Stimulated activated CD8-positive, alpha-beta memory T cell treated with anti-CD3 and anti-CD28 coated beads, Interleukin-7, amount 100 ng/mL, for 1 hour (primary cell): ENCODE data around the gene TUBB2B.

Experiments
- DNase-seq, 2 donors: peaks; one replicate each; pipeline ENCODE4 v3.0.0-alpha.2; 2020; ENCODE audit warnings: low read depth in 2 of 2

TUBB2B gene

GRCh38 chr6:3232017-3232945, 4.8 kb upstream of the TUBB2B start:
- DNase-seq, result no peak

DNA sequence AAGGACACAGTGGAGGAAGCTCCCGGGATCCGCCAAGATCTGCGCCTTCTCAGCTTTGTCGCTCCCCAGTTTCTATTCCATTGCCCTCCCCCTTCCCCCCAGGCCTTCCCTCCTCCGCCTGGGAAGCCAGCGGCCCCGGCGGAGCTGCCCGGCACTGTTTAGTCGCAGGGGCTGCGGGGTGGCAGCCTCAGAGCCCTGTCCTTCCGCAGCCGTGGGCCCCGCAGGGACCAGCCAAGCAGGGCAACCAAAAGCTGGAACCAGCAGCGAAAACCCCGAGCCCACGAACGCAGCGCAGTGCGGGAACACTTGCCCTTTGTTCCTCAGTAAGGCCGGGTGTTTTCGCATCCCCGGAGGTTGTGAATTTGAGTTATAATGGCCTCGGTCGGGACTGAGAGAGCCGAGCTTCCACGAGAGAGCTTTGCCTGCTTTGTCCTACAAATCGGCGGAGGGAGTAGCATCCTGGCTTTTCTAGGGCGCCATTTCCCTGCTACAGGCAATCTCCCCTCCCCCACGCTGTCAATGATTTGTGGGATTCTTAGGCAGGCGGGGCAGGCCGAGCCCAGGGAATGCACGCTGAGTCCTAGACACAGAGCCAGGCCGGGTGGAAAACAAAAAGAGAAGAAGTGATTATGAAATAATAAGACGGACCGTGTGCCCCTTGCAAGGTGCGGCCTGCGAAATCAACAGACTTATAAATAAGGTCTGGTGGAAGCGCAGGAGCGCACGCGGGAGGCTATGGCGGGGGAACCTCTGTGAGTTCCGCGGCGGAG, 4.0 kb upstream of the TUBB2B start:
- DNase-seq, result no peak

GRCh38 chr6:3230900-3231246, 3.4 kb upstream of the TUBB2B start:
- no peak for DNase-seq

DNA sequence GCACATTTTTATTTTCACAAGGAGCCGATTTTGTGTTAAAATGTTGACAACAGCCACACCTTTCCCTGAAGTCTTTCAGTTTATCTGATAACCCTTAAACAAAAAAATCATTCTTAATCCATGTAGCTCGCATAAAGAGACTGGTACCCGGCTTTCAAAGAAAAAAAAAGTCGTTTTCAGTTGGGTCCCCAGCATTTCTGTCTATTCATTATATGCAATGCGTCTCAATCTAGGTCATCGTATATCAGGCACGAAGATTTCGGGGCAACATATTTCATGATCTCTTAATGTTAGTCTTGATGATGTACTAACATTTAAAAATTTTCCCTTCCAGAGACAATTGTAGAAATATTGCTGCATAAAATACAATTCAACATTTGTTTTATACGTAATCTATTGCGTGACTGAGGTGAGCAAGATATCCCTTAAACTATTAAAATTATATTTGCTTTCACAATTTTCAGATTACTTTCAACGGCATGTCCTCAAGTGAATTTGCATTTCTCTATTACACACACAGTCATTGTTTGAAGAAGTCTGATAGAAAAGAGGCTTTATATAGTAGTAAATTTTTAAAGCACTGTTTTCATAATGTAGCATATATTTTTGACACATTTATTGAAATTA, 2.9 kb upstream of the TUBB2B start:
- DNase-seq, result no peak

GRCh38 chr6:3229566-3230178, 2.2 kb upstream of the TUBB2B start:
- no peak for DNase-seq

GRCh38 chr6:3228771-3229565, 1.5 kb upstream of the TUBB2B start:
- peak in 1 of 2 donors; percentile 12 for DNase-seq

- DNase-seq, result no peak
Observed at GRCh38 chr6:3228046-3228671, 706 bp upstream of the TUBB2B start.

- no peak for DNase-seq
Observed at GRCh38 chr6:3226481-3227362, 731 bp downstream of the TUBB2B start.

DNA sequence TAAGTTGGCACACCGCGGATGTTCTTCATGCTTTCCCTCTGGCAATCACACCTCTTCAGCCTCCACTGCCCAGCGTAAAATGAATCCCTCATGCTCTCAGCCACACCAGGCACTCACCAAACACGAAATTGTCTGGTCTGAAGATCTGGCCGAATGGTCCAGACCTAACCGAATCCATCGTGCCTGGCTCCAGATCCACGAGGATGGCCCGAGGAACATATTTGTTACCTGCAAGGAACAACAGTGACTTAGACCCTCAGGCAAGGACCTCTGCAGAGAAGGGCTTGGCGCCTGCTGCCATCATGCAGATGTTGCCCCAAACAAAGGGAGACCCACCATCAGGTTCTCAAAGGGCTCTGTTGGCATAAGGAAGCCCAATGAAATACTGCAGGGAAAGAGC, 1.4 kb downstream of the TUBB2B start:
- no peak for DNase-seq

DNA sequence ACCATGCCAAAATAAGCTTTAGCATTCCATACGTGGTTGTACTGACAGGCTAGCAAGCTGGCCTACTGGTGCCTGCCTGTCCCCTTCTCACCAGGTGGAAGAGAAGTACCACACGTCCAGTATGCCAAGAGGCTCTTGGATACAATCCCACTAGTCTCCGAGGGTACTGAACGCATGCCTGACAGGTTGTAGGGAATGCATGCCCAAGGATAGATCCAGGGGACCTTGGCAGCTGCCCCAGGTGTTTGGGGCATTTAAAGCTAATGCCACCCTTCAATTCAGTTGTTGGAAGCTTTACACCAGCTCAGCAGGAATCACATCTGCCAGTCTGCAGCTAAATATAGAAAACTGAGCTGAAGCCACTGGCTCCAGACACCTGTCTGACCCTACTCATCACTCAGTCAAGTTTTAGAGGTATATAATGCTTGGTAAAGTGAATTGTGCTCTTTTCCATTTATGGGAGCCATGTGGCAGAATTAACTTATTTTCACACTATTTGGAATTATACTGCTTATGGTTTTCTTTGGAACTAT, 4.9 kb downstream of the TUBB2B start:
- no peak for DNase-seq

DNA sequence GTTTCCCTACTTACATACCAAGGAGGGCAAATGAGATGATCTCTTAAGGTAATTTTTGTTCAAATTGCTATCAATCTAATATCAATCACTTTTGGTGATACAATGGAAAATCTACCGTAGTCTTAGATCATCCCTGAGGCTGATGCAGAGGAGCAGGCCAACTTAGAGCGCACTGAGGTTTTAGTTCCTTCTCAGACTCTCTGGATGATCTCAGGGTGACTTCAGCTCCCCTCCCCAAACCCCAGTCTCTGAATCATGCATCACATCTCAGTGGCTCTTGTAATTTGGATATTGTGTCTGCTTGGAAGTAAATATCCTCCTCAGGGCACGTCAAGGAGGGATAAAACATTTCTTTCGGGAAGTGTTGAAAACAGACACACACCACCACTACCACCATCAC, 5.9 kb downstream of the TUBB2B start:
- no peak for DNase-seq

DNA sequence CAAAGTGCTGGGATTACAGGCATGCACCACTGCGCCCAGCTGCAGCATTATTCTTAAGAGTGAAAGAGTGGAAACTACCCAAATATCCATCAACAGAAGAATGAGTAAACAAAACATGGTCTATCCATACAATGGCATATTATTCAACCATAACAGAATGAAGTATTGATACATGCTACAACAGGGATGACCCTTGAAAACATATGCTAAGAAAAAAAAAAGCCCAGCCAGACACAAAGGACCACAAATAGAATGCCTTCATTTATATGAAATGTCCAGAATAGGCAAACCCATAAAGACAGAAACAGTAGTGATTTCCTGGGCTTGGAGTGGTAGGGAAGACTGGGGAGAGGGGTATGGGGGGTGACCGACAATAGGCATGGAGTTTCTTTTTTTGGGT, 7.1 kb downstream of the TUBB2B start:
- DNase-seq, result no peak

DNA sequence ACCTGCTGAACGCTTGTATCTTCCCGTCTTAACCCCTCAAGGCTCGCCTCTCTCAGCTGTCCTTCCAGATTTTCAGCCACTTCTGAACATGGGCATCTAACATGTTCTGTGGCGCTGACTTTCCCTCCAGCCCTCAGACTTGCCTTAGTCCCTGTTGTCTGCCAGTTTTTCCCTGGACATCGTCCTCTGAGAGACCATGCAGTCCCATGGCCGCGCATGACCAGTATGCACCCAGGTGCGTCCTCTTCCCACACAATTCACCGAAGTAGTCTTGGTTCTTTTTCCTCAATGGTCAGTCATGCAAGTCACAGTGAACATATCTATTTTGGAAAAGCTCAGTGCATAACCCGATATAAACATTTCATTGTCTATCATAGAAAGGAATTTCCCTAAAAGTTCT, 9.2 kb downstream of the TUBB2B start:
- DNase-seq, result no peak

- DNase-seq, result no peak
Observed at GRCh38 chr6:3217286-3217685, 10.2 kb downstream of the TUBB2B start.

GRCh38 chr6:3214898-3215297, 12.6 kb downstream of the TUBB2B start:
- no peak for DNase-seq

- no peak for DNase-seq
Observed at GRCh38 chr6:3213334-3213695, 14.1 kb downstream of the TUBB2B start.

GRCh38 chr6:3212261-3212660, 15.2 kb downstream of the TUBB2B start:
- DNase-seq, result no peak

DNA sequence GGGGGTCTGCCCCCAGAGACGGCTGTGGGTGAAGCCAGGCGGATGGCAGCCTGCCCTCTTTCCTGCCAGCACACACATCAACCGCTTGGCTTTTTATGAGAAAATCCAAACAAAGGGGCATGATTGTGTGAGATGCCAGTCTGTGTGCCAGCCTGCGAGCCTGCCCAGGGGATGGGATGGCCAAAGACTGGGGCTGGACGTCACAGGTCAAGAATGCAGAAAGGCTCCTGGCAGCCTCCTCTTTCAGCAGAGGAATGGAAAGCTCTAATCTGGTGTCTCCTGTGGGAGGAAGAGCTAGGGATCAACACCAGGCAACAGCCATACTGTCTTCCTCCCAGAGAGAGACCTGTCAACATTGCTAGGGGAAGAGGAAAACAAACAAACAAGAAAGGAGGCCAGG, 15.8 kb downstream of the TUBB2B start:
- no peak for DNase-seq

GRCh38 chr6:3210024-3210610, 17.3 kb downstream of the TUBB2B start:
- no peak for DNase-seq
